HEK293 (cell line): Measurements from ENCODE around the gene CARD10.

Experiments used
- CTCF ChIP-seq: fragments of 450-650 bp; formaldehyde crosslinking; IDR thresholded peaks from 2 replicates; pipeline ENCODE4 v1.5.1; 2016; ENCODE audit warnings: missing biosample characterization, missing genetic modification characterization
- ZBTB8A ChIP-seq: fragments of 450-650 bp; formaldehyde crosslinking; IDR thresholded peaks from 2 replicates; pipeline ENCODE4 v1.5.1; 2016; ENCODE audit warnings: missing biosample characterization, missing genetic modification characterization
- ZNF274 ChIP-seq, 2 experiments: fragments of 200-500 bp in 1 of 2; fragments of 450-650 bp in 1 of 2; sonication (Bioruptor generic) in 1 of 2; formaldehyde crosslinking in 1 of 2; IDR thresholded peaks; 2 replicates each; pipeline versions ENCODE4 v1.5.1 to v1.6.1; 2014 to 2016; ENCODE audit warnings: borderline replicate concordance in 1 of 2, inconsistent platforms in 1 of 2, low read length in 1 of 2, missing biosample characterization in 1 of 2, missing genetic modification characterization in 1 of 2
- ZNF394 ChIP-seq: fragments of 450-650 bp; formaldehyde crosslinking; IDR thresholded peaks from 2 replicates; pipeline ENCODE4 v1.5.1; 2016; ENCODE audit warnings: missing biosample characterization, missing genetic modification characterization, mild to moderate bottlenecking, moderate library complexity, borderline replicate concordance
- ZNF529 ChIP-seq: fragments of 450-650 bp; formaldehyde crosslinking; IDR thresholded peaks from 2 replicates; pipeline ENCODE4 v1.5.1; 2017; ENCODE audit warnings: missing genetic modification characterization, missing biosample characterization; ENCODE audit not compliant: insufficient replicate concordance

GRCh38 chr22:37509059-37509860 is 10.0 kb downstream of the CARD10 start:
- TF ChIP-seq CTCF (tag by site-specific recombination) (no peak), ZNF394 (tag by site-specific recombination) (no peak), ZBTB8A (tag by site-specific recombination) (no peak), ZNF274 (IDR thresholded peaks at IDR 0.05; ENCODE audit: low read length) (no peak), ZNF274 (tag by site-specific recombination; IDR thresholded peaks at IDR 0.05; ENCODE audit: borderline replicate concordance) (no peak), ZNF529 (no peak)
